Hematopoietic multipotent progenitor cell treated with erythropoietin and hydrocortisone succinate and interleukin-3 and kit ligand, for 8 days (in vitro differentiated cells): ENCODE results near the gene SRMS.
"Not testable (repeated sequence)": the region's sequence is repeated elsewhere in the genome, so short reads cannot be mapped to it uniquely, and the experiment has no call there.

Experiments
- DNase-seq: peaks from one replicate; pipeline ENCODE4 v3.0.0-alpha.2; 2015

SRMS gene

DNA sequence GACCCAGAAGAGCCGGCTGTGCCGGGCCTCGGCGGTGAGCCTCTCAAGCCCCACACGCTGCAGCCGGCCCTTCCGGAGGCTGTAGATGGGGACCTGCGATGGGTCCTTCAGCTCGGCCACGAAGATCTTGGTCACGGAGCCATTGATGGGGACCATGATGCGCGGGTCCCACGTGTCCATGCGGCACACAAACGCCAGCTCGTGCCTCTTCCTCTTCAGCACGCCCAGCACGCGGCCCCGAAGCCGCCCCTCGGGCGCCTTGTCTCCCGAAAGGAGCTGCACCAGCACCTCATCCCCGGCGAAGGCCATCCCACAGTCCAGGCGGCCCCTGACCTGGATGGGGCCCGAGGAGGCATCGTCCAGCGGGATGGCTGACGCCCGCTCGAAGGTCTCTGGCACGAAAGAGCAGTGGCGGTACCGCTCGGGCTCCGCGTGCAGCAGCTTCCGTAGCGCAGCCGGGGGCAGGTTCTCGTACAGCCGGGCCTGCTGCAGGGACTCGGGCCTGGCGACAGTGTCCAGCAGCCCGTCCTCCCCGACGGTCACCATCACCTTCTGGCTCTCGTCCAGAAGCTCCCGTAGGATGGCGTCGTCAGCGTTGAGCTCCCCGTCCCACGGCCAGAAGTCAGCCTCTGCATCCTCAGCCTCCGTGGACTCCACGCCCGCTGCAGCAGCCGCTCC is 17.6 kb upstream of the SRMS start:
- DNase-seq, result no peak

DNA sequence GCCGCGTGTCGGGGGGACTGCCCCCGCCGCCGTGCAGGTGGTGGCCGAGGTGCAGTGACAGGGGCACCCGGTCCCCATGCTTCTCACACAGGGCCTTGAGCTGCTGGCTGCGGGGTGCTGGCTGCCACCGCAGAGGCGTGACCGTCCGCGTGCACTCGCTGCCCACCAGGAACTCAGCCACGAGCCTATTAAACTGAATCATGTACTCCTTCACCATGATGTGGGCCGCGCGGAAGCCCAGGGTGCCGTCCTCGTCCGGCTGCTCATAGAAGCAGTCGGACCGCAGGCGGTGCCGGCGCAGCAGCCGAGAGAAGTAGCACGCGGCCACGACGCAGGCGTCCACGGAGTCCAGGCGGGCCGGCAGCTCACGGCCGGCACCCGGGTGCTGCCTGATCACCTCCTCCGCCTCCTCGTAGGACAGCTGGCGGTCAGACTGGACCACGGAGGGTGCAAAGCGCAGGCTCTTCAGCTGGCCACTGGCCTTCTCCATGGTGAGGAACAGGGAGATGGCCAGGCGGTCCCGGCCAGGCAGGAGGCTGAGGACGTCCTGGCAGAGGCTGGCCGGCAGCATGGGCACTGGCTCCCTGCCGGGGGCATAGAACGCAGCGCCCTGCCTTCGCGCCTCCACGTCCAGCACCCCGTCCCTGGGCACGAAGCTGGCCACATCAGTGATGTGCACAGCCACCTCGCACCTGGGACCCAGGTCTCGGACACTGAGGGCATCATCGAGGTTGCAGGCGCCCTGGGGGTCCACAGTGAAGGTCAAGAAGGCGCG is 16.7 kb upstream of the SRMS start:
- DNase-seq, result no peak

GRCh38 chr20:63563225-63563935 is 15.8 kb upstream of the SRMS start:
- DNase-seq, result no peak

DNA sequence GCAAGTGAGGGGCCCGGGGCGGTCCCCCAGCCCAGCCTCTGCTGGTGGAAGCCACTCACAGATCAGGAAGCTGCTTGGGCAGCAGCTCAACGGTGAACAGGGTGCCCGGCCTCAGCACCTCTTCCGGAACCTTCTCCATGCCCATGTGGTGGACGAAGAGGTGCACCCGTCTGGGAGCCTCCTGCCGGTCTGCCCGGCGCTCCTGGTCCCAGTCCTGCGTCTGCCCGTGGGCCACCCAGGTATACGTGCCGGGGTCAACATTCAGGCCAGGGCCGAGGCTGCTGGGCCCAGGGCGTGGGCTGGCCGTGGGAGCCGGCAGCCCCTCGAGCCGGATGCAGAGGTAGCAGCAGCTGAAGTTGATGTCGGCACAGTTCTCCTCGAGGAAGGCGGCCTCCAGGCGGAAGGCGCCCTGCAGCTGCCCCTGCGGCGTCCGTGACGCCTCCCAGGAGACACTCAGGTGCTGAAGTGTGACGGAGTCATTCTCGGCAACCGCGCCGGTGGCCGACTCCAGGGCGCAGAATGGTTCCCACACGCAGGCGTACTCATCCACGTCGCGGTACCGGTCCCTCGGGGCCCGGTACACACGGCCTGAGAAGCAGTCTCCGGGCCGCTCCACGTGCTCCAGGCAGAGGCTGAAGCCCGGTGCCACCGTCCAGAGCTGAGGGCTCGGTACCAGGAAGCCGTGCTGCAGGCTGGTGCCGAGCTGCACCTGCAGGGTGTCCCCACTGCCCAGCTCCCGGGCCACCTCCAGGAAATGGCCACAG is 15.1 kb upstream of the SRMS start:
- no peak for DNase-seq

- no peak for DNase-seq
Observed at GRCh38 chr20:63561624-63562396, 14.3 kb upstream of the SRMS start.

GRCh38 chr20:63560856-63561609 is 13.5 kb upstream of the SRMS start:
- no peak for DNase-seq

DNA sequence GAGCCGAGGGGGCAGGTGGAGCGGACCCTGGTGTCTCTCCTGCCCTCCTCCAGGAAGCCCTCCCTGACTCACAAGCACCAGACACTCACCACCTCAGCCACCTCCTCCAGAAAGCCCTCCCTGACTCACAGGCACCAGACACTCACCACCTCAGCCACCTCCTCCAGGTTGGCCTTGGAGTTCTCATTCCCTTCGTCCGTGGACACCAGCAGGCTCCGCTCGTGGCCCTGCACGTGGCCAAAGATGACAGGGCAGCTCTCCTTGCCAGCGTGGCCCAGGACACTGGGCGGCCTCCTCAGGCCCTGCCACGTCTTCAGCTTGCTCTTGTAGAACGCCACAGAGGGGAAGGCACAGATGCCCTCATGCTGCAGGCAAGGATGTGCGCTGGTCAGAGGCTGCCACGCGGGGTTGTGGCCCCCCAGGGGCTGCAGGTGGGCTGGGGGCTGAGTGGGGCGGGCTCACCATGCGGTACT is 12.8 kb upstream of the SRMS start:
- DNase-seq, result no peak

- DNase-seq, result not testable (repeated sequence)
Observed at GRCh38 chr20:63559485-63560332, 12.2 kb upstream of the SRMS start.

GRCh38 chr20:63558804-63559484 is 11.4 kb upstream of the SRMS start:
- DNase-seq, result no peak

- DNase-seq, result no peak
Observed at GRCh38 chr20:63557481-63557891, 9.9 kb upstream of the SRMS start.

DNA sequence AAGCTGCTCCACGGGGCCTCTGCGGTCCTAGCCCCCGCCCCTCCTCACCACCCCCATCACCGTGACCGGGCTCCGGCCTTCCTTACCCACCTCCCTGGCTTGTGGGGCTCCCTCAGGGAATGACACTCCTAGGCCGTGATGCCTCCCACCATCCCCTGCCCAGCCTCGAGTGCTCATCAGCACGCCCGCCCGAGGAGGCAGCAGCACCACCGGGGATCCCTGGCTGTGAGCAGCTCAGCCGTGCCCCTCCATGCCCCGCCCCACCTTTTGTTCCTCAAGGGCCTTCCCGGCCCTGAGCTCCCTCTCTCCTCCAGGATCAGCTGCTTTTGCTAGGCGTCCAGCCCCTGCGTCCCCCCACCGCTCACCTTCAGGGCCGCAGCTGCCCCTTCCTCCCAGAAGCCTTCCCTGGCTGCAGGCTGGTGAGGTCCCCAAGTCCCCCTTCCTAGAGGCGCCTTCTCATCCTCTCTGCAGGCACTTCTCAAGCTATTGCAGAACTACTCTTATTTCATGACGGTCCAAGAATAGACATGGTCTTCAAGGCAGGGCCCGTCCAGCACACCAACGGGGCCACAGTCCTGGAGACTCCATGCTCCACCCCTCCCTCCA is 9.4 kb upstream of the SRMS start:
- DNase-seq, result no peak

GRCh38 chr20:63555661-63556381 is 8.3 kb upstream of the SRMS start:
- DNase-seq, result no peak

- no peak for DNase-seq
Observed at GRCh38 chr20:63554361-63555278, 7.1 kb upstream of the SRMS start.

DNA sequence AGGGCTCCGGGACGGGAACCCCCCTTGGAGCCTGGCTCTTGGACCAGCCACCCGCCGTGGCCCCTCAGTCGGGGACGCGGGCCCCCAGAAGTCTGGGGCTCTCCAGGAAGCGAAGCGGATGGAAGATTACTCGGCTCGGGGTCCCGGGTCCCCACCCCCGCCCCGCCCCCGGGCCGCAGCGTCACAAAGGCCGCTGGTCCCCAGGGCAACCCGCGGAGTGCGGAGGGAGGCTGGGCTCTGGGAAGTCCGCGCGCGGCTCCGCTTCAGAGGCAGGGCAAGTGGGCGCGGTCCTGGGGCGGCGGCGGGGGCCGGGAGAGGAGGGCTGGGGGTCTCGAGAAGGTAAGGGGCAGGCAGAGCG is 6.4 kb upstream of the SRMS start, which contains the start of gene FNDC11:
FNDC11 (plus strand) TSS at position 227 of the 358 bp plus-strand sequence. CDS start 1,505 bp downstream, outside the sequence.
- peak; percentile 15 for DNase-seq

DNA sequence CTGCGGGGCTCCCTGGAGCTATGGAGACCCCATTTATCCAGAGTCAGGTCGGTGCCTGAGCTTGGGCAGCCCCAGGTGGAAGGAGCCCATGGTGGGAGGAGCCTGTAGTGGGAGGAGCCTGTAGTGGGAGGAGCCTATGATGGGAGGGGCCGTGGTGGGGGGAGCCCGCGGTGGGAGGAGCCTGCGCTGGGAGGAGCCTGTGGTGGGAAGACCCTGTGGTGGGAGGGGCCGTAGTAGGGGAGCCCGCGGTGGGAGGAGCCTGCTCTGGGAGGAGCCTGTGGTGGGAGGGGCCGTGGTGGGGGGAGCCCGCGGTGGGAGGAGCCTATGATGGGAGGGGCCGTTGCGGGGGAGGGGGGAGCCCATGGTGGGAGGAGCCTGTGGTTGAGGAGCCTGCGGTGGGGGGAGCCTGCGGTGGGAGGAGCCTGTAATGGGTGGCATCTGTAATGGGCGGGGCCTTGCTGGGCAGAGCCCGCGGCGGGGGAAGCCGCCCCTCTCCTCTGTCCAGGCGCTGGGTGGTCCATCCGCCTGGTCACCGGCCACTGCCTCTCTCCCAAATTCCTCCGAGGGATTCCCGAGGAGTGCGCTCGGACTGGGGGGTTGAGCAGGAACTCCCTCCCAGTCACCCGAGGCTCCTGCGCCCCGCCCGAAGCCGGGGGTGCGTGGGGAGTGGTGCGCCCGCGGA is 5.8 kb upstream of the SRMS start:
- peak; percentile 75 for DNase-seq

GRCh38 chr20:63552481-63553249 is 5.1 kb upstream of the SRMS start:
- peak; percentile 78 for DNase-seq
